ENCODE measurements around the gene ADAMTSL5.
A peak's percentile ranks its signal among the peaks of the same experiment; 100 is the strongest.

Gene ADAMTSL5

DNA sequence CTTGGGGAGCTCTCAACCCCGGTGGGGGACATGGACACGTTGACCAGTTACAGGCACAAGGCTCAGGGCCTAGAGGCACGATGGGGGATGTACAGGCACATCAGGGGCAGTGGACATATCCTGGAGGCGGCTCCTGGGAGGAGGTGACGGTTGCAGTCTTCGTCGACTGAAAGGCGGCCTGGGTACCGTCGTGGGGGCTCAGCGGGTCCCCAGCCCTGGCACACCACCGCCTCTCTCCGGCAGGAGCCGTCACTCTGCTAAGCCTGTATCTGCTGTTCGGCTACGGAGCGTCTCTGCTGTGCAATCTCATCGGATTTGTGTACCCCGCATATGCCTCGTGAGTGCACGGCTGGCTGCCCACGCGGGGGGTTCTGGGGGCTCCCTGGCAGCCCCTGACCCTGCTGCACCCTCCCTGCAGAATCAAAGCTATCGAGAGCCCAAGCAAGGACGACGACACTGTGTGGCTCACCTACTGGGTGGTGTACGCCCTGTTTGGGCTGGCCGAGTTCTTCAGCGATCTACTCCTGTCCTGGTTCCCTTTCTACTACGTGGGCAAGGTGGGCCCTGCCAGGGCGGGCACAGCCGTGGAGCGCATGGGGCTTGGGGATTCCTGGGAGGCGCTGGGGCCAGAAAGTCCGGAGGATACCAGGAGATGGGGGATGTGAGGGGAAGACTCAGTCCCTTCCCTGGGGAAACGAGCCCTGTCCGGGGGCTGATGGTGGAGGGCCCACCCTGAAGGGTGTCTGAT, 17.6 kb downstream of the ADAMTSL5 start:
- DNase-seq = no peak

DNA sequence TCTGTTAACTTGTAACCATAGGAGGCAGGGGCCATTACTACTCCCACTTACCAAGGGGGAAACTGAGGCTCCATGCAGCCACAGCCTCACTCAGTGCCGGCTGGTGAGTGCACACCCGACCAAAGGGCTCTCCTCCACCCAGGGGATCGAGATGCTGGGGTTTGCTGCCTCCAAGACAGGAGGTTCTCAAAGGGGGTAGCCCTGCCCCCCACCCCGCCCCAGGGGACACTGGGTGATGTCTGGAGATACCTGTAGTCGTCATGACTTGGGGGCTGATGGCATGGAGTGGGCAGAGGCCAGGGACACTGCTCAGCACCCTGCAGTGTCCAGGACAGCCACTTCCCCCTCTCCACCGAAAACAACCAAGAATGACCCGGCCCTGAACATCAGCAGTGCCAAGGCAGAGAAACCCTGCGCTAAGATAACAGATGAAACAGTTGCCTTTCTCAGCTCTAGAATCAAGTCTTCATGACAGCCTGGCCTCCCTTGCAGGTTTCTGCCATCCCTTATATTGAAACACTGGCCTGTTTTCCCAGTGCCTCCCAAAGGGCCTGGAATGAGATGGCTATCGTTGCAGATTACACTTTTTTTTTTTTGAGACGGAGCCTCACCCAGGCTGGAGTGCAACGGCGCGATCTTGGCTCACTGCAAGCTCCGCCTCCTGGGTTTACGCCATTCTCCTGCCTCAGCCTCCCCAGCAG, 18.6 kb downstream of the ADAMTSL5 start:
- DNase-seq = no peak

DNA sequence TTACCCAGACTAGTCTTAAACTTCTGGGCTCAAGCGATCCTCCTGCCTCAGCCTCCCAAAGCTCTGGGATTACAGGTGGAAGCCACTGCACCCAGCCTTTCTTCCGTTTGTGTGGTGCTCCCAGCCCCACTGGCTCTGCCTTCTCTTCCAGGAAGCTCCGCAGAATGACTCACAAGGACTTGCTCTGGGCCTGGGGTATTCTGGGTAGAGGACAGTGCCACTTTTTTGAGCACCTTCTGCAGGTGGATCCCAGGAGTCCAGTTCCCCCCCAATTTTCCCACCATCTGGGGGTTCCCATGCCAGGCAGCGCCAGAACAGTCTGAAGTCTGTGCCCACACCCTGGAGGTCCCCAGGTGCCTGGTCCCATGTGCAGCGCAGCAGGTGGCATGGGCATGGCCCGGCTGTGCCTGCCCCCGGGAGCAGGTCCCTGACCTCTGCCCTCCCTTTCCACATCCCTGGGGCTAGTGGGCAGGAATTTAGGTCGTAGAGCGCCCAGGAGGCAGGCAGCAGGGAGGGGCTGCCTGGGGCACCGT, 20.3 kb downstream of the ADAMTSL5 start:
- DNase-seq = no peak

DNA sequence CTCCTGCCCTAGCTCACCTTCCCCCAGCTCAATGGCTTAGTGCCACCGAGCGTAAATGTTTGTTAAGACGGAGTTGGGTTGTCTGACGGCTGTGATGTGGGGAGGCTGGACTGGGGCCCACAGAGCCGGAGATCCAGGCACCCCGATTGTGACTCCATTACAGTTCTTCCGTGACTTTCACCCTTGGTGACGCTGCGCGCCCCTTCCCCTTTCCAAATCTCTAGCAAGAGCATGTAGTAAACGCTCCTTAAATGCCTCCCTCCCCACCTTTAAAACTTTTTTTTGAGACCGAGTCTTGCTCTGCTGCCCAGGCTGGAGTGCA, 21.0 kb downstream of the ADAMTSL5 start:
- no peak for DNase-seq

DNA sequence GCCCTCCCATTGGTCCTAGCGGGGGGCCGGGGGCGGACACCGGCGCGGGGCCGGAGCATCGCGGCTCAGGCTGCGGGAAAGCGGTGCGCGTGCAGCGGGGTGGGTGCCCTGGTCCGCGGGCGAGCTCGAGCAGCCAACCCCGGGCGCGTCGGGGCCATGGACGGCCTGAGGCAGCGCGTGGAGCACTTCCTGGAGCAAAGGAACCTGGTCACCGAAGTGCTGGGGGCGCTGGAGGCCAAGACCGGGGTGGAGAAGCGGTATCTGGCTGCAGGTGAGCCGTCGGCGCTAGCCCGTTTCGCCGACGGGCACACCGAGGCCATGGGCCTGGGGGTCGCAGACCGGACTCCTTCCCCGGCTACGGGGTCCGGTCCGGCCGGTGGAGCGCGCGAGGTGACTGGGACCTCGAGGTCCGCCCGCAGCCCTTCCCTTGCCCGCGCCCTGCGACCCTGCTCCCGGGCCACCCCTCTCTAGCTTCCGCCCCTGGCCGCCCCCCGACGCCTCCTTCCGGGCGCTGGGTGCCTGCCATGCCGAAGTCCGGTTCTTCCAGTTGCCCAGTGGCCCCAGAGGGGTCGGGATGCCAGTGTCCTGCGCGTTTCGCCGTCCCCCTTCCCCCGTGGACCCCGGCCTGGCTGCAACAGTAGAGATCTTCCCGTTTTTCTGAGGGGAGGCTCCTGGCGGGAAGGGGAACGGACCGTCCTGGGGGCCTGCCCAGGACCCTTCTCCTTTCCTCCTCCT, 21.5 kb downstream of the ADAMTSL5 start, which contains the start of gene REEP6:
Gene REEP6, plus strand, starts transcription at position 68 of the 735 bp plus-strand sequence. Its CDS starts 89 bp downstream, at position 157.
- no peak for DNase-seq

DNA sequence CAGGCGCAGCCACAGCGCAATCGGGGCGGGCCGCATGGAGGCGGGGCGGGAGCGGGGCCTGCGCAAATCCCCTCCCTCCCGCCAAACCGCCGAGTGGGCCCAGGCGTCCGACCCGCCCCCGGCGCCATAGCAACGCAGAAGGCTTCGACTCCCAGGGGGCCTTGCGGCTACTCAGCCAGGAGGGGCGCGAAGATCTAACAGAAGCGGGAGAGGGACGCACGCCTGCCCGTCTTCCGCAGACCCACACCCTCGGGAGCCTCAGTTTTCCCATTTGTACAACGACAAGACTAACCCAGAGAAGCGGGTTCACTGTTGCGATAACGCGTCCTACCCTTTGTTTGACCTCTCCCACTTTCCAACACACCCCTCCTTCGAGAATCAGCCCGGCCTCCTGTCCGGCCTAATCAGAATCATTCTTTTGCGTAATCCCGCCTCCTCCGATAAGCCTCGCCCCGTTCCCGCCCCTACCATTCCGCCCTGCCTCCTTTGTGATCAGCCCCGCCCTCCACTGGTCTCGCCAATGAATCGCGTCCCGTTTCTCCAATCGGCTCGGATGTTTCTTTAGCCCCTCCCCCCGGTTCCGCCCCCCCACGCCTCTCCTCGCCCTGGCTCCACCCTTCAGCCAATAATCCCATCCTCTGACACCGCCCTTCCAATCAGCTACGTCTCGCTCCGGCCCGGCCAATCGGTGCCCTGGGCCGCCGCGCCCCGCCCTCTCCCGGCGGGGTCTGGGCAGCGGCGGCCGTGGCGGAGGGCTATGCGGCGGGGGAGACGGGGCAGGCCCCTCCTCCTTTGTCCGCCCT, 22.3 kb downstream of the ADAMTSL5 start, which contains the start of gene PCSK4:
Gene PCSK4, minus strand, starts transcription at position 40 of the 803 bp plus-strand sequence. Its CDS starts 4 bp downstream, at position 36.
- peak; percentile 97 for DNase-seq

DNA sequence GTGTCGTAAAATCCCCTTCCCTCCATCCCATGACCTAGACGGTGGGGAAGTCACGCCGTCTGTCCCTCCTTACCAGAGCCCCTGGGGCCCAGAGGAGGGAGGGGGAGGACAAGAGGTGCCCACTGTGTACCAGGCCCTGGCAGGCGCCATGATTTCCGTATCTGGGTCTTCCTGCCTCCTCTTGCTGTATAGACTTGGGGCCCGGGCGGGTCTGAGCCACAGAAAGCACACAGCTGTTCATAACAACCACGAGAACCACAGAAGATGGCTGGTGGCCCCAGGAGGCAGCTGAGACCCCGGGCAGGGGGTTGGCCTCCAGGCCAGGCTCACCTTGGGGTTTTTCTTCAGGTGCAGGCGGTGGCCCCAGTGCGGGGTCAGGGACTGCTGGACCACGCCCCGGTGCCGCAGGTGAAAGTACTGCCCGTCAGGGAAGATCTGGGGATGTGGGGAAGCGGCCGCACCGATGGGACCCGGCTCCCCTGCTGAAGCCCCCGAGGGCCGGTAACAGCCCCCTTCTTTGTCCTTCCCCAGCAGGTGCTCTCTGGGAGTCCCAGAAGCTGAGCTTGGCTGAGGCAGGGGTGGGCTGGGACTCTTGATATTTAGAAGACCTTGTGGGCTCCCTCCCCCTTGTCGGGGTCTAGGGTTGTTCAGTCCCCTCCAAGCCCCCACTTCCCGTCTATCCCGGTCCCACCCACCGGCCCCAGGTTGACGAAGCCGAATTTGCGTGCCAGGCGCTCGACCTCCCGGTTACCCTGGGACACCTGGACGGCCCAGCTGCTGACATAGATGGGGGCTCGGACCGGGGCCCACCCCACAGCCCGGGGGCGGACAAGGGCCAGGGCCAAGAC, 23.1 kb downstream of the ADAMTSL5 start:
- DNase-seq = no peak

DNA sequence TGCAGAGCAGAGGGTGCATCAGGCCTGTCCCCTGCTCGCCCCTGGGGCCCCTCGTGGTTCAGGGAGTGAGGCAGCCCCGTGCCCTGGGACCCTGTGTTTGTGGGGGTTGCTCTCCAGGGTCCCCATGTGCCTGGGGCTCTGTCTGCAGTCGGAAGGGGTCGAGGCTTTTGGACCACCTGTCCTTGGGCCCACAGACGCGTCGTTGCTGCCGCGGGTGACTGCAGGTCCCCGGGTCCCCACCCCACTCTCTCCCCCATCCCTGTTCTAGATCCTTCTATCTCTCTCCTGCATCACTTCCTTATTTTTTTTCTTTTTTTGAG, 24.6 kb downstream of the ADAMTSL5 start:
- DNase-seq = no peak

DNA sequence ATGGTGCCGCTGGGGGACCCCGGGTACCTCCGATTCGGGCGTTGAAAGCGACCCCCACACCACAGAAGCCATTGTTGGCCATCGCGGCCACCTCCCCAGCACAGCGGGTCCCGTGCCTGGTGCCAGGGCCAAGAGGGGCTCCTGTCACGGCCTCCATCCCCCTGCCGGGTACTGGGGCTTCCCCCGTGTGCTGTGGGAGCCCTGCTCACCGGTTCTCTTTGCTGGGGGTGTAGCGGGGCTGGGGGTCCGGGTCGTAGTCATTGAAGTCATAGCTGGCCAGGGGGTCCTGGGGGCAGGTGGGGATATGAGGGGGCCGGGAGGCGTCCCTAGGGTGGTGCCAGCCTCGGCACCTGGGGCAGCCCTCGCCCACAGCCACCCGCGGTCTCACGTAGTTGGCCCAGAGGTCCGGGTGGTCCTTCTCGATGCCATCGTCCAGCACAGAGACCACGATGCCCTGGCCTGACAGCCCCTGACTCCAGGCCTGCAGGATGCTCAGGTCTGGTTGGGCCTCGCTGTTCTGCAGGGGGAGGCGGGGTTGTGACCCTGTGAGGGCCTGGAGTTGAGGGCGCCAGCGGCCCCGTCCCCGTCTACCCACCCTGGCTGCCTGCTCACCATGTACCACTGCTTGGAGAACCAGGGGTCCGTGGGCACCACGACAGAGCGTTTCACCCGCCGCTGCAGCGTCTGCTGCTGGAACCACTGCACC, 25.1 kb downstream of the ADAMTSL5 start:
- DNase-seq = no peak

DNA sequence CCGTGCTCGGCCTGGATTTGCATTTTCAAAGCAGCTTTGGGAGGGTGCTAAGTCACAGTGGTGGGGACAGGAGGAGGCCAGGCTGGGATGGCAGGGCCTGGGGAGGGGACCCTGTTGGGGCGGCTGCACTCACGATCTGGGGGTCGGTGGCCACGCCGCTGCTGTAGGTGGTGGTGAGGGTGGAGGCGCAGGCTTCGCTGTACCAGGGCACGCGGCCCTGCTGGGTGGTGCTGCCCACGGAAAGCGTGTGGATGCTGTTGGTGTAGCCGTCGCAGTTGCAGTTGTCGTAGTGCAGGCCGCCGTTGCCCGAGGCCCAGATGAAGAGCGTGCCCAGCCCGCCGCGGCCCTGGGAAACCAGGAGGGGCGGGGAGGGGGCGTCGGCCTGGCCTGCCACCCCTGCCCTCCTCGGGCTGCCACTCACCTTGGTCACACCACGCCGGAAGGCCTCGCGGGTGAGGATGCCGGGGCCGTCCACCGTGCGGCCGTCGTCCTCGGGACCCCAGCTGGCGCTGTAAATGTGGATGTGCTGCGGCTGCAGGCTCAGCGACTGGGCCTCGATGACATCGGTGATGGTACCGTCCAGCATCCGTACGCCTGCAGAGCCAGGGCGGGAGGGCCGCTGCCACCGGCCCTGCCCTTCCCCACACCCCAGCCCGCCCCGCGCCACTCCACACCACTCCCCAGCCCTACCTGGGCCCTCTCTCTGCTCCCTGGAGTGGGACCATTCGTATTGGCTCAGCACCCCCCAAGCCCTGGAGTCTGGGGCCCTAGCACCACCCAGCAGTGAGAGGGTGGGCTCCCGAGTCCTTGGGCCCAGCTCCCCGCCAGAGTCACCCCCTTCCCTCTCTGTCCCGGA, 25.9 kb downstream of the ADAMTSL5 start:
- no peak for DNase-seq

DNA sequence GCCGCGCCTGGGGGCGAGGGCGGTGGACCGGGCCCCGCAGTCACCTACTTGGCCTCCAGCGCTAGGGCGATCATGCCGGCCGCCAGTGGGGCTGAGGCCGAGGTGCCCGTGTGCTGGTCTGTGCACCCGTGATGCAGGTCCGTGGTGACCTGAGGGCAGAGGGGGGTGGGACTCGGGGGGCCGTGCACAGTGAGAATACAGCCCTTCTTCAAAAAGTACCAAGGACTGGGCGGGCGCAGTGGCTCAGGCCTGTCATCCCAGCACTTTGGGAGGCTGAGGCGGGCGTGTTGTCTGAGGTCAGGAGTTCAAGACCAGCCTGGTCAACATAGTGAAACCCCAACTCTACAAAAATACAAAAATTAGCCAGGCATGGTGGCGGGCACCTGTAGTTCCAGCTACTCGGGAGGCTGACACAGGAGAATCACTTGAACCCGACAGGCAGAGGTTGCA, 28.8 kb downstream of the ADAMTSL5 start:
- no peak for DNase-seq

DNA sequence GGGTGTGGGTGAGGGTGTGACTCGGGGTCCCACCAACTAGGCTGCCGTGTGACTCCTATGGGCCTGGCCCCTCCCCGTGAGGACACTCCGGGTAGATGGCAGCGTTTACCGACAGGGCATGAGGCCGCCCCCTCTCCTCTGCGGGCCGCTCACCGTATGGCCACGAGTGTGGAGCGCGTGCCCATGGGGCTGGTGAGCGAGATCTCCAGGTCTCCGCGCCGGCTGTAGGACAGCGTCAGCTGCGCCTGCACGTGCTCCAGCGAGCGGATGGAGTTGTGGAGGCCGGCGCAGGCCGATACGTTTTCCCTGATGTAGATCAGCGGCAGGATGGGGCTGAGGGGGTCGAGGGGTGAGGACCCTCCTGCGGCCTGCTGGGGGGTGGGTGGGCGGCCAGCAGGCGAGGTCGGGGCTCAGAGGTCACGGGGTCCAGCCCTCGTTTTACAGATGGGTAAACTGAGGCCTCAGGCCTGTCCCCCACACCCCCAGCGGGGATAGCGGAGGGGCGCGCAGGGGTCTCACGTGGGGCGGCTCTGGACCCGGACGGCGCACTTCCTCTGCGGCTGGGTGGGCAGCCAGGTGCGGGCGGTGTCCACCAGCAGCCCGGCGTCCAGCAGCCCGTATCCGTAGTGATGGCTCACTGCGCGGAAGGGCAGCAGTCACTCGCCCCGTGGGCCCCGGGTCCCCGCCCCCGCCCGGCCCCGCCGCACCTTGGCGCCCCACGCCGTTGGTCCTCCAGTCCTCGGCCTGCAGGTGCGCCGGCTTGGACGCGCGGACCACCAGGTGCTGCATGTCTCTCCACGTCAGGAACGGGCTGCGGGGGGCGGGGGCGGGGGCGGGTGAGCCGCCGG, 29.5 kb downstream of the ADAMTSL5 start:
- no peak for DNase-seq

DNA sequence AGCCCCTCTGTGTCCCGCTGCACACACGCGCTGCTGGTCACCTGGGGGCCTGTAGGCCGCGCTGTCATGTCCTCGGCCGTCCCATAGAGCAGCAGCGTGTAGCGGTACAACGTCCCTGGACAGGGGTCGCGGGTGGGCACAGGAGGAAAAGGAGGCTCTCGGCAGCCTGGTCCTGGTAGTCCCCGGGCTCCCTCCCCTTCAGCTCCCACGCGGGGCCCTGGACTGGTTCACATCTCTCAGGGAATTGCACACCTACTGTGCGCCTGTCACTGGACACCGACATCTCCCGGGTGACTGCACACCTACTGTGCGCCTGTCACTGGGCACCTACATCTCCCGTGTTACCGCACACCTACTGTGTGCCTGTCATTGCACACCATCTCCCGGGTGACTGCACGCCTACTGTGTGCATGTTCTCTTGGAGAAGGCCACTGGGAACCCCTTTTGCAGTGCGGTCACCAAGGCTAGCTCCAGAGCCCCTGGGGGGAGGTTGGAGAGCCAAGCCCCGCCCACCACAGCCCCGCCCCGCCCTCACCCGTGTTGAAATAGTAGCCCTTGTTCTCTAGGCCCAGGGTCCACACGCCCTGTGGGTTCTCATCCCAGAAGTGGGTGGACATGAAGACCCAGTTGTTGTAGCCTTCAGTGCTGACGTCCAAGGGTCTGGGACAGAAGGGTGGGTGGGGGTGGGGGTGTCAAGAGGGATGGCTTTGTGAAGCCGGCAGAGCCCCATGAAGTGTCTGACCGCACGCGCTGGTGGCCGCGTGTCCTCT, 30.3 kb downstream of the ADAMTSL5 start:
- DNase-seq = no peak

DNA sequence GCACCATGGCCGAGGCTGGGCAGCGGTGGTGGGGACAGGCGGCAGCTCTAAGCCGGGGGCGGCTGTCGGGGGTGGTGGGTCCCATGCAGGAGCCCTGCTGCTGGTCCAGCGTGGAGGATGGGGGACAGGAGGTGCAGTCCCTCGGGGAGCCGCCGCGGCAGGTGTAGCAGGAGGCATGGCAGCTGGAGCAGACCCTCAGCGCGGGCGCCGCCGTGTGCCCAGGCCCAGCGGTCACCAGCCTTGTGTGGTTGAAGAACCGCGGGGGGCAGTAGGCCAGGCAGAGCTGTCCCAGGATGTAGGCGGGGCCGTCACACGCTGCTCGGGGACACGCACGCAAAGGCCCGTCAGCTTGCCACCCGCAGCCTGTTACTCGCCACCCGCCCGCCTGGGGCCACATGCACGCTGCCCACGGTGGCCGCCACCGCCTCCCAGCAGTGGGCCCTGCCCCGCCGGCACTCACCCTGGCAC, 30.9 kb downstream of the ADAMTSL5 start:
- no peak for DNase-seq

DNA sequence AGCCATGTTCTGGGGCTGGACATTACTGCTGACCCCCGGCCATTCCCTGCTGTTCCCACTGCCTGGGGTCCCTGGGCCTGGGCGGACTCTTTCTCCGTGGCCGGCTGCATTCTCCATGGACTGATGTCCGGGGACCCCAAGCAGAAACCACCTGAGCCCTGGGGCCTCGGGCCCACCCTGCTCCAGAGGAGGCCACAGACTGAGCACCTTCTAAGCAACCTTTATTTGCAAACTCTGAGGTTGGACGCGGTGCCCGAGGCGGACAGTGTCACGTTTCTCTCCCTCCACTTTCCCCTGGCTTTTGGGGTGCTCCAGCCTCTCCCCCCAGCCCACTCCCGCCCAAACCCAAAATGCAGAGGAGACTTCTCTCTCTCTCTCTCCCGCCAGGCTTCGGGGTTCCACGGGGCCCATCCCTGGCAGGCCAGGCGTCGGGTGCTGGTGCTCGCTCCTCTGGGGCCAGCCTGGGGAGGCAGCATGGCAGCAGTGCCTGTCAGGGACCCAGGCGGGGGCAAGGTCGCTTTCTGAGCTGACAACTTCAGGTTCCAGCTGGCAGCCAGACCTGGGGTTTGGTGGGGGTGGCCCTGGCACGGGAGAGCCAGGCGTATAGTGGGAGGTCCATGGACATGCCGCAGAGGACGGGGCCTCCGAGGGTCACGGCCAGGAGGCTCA, 31.5 kb downstream of the ADAMTSL5 start:
- no peak for DNase-seq

DNA sequence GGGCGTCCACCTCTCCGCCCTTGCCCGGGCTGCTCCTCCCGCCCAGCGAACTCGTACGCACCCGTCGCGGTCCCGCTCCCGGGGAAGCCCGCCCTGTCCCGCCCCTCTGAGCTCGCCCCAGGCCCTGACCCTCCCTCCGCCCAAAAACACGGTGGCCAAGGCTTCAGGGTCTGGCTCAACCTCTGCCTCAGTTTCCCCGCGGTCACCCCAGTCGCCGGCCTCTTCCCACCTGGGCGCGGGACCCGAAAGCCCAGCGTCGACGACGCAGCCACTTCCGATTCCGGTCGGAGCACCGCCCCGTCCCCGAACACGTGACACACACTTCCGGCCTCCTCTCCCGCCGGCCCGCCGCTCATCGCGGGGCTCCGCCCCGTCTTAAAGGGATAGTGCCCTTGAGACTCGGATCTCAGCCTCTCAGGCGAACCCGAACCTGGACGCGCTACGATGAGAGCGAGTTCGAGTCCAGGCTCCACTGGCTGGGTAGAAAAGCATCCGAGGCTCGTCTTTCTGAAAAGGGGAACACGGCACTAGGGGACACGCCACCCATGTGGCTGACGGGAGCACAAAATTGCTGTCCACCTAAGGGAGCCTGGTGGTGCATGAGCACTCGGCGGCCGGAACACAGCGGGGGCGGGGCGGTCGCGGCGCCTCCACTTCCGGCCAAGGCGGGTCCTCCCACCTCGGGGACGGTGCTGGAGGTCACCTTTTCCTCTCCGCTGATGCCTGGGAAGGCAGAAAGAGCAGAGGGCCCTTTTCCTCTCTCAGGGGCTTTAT, 33.7 kb downstream of the ADAMTSL5 start, which contains the start of gene C19orf25:
Gene C19orf25, minus strand, starts transcription at position 282 of the 774 bp plus-strand sequence. CDS start 312 bp downstream, outside the sequence.
- peak; percentile 93 for DNase-seq
